ENCODE data around the gene HIRIP3.

HIRIP3 gene

GRCh38 chr16:29999605-30000004 is 4.2 kb upstream of the HIRIP3 start:
- no peak for DNase-seq (ENCODE audit: low spot score)

GRCh38 chr16:29996766-29997250 is 1.4 kb upstream of the HIRIP3 start:
- DNase-seq (ENCODE audit: low spot score), result no peak

GRCh38 chr16:29995911-29996765 is 721 bp upstream of the HIRIP3 start, which contains the start of gene INO80E:
Gene INO80E (plus strand): TSS chr16:29996241. CDS start chr16:29996311, 70 bp downstream.
- DNase-seq (ENCODE audit: low spot score), result peak; percentile 97

GRCh38 chr16:29994600-29995323 is 655 bp downstream of the HIRIP3 start:
- no peak for DNase-seq (ENCODE audit: low spot score)

GRCh38 chr16:29993903-29994599 is 1.4 kb downstream of the HIRIP3 start:
- DNase-seq (ENCODE audit: low spot score), result no peak

GRCh38 chr16:29993191-29993902 is 2.1 kb downstream of the HIRIP3 start:
- no peak for DNase-seq (ENCODE audit: low spot score)

GRCh38 chr16:29992344-29992967 is 3.0 kb downstream of the HIRIP3 start:
- DNase-seq (ENCODE audit: low spot score), result no peak

GRCh38 chr16:29991571-29991904 is 3.9 kb downstream of the HIRIP3 start:
- DNase-seq (ENCODE audit: low spot score), result no peak

GRCh38 chr16:29990883-29991570 is 4.4 kb downstream of the HIRIP3 start:
- DNase-seq (ENCODE audit: low spot score), result no peak

GRCh38 chr16:29990034-29990433 is 5.4 kb downstream of the HIRIP3 start:
- DNase-seq (ENCODE audit: low spot score), result no peak

GRCh38 chr16:29989111-29989858 is 6.1 kb downstream of the HIRIP3 start:
- DNase-seq (ENCODE audit: low spot score), result no peak

- DNase-seq (ENCODE audit: low spot score), result no peak
Measured at GRCh38 chr16:29988346-29989075, 6.9 kb downstream of the HIRIP3 start.

GRCh38 chr16:29987371-29988085 is 7.9 kb downstream of the HIRIP3 start:
- no peak for DNase-seq (ENCODE audit: low spot score)

GRCh38 chr16:29986931-29987330 is 8.5 kb downstream of the HIRIP3 start:
- DNase-seq (ENCODE audit: low spot score), result no peak

- DNase-seq (ENCODE audit: low spot score), result no peak
Measured at GRCh38 chr16:29986231-29986630, 9.2 kb downstream of the HIRIP3 start.

- DNase-seq (ENCODE audit: low spot score), result no peak
Measured at GRCh38 chr16:29985271-29985811, 10.1 kb downstream of the HIRIP3 start.

GRCh38 chr16:29984764-29985147 is 10.7 kb downstream of the HIRIP3 start:
- no peak for DNase-seq (ENCODE audit: low spot score)

GRCh38 chr16:29984137-29984763 is 11.2 kb downstream of the HIRIP3 start:
- DNase-seq (ENCODE audit: low spot score), result no peak

Data from hematopoietic multipotent progenitor cell treated with erythropoietin and hydrocortisone succinate and interleukin-3 and kit ligand, for 17 days (in vitro differentiated cells).